CD14-positive monocyte (primary cell): ENCODE results near the gene FBN1. TPM values are rescaled to one million over a fixed set of nuclear protein-coding genes. Genes with fewer than 3 reads are reported as not detected.

Experiments used
- DNase-seq, 3 donors: peaks; one replicate each; pipeline ENCODE4 v3.0.0-alpha.2; 2011 to 2022
- H2AFZ ChIP-seq: 2 replicates; pipeline ENCODE4 v1.6.0; 2012; ENCODE audit warnings: mild to moderate bottlenecking, low read depth, low read length, inconsistent platforms; ENCODE audit not compliant: insufficient read depth, poor library complexity, severe bottlenecking
- H3K27ac ChIP-seq, 2 donors: 1 replicate in 1 of 2; 2 replicates in 1 of 2; pipeline ENCODE4 v1.5.1; 2012 to 2013; ENCODE audit warnings: low read length in 2 of 2, control low read depth in 1 of 2, inconsistent platforms in 1 of 2, low read depth in 1 of 2, mild to moderate bottlenecking in 1 of 2
- H3K27me3 ChIP-seq, 2 donors: one replicate each; pipeline versions ENCODE4 v1.6.0 to v1.6.1; 2011 to 2013; ENCODE audit warnings: low read length in 2 of 2; ENCODE audit not compliant: control insufficient read depth in 2 of 2, insufficient read depth in 2 of 2
- H3K36me3 ChIP-seq, 2 donors: replicated peaks in 1 of 2; 1 replicate in 1 of 2; 2 replicates in 1 of 2; pipeline versions ENCODE4 v1.5.1 to v1.6.1; 2012 to 2013; ENCODE audit warnings: low read length in 2 of 2, control low read depth in 1 of 2, inconsistent platforms in 1 of 2, mild to moderate bottlenecking in 1 of 2; ENCODE audit not compliant: insufficient read depth in 2 of 2, control insufficient read depth in 1 of 2
- H3K4me1 ChIP-seq, 2 donors: 1 replicate in 1 of 2; 2 replicates in 1 of 2; pipeline versions ENCODE4 v1.5.1 to v1.6.1; 2012 to 2013; ENCODE audit warnings: low read length in 2 of 2, control low read depth in 1 of 2, inconsistent platforms in 1 of 2, mild to moderate bottlenecking in 1 of 2, moderate library complexity in 1 of 2; ENCODE audit not compliant: insufficient read depth in 2 of 2, control insufficient read depth in 1 of 2
- H3K4me2 ChIP-seq: replicated peaks from 2 replicates; pipeline ENCODE3; 2012; ENCODE audit warnings: low read length, moderate library complexity, mild to moderate bottlenecking; ENCODE audit not compliant: poor library complexity, severe bottlenecking; ENCODE audit errors: extremely low read depth
- H3K4me3 ChIP-seq, 3 experiments: fragments of 200-600 bp in 1 of 3; sonication (generic) in 1 of 3; replicated peaks in 1 of 3; 1 replicate in 2 of 3; 2 replicates in 1 of 3; pipeline ENCODE4 v1.5.1; 2011 to 2013; ENCODE audit warnings: low read length in 3 of 3, mild to moderate bottlenecking in 3 of 3, control low read depth in 2 of 3, low read depth in 2 of 3, inconsistent platforms in 1 of 3, moderate library complexity in 1 of 3
- H3K79me2 ChIP-seq: 2 replicates; pipeline ENCODE4 v1.6.0; 2012; ENCODE audit warnings: mild to moderate bottlenecking, control low read depth, inconsistent platforms, low read length, moderate library complexity; ENCODE audit not compliant: insufficient read depth
- H3K9ac ChIP-seq: 2 replicates; pipeline ENCODE4 v1.6.0; 2017; ENCODE audit warnings: low read length, mild to moderate bottlenecking; ENCODE audit not compliant: insufficient read depth, poor library complexity, severe bottlenecking
- H3K9me3 ChIP-seq, 2 donors: replicated peaks in 1 of 2; 1 replicate in 1 of 2; 2 replicates in 1 of 2; pipeline versions ENCODE4 v1.5.1 to v1.6.1; 2012 to 2013; ENCODE audit warnings: low read length in 2 of 2, control low read depth in 1 of 2; ENCODE audit not compliant: control insufficient read depth in 1 of 2, insufficient read depth in 1 of 2
- H4K20me1 ChIP-seq: 2 replicates; pipeline ENCODE4 v1.6.0; 2012; ENCODE audit warnings: mild to moderate bottlenecking, low read length, control low read depth, moderate library complexity; ENCODE audit not compliant: insufficient read depth
- H3K27ac Mint-ChIP-seq, 7 donors: one replicate each; pipeline ENCODE4 v1.8.0; 2020; ENCODE audit warnings: mild to moderate bottlenecking in 7 of 7, mixed read lengths in 7 of 7, moderate library complexity in 6 of 7, inconsistent platforms in 2 of 7
- H3K27me3 Mint-ChIP-seq, 3 donors: one replicate each; pipeline ENCODE4 v1.8.0; 2021 to 2022; ENCODE audit warnings: low read depth in 3 of 3, mild to moderate bottlenecking in 3 of 3, mixed read lengths in 3 of 3, moderate library complexity in 3 of 3, inconsistent platforms in 1 of 3
- H3K36me3 Mint-ChIP-seq, 2 donors: one replicate each; pipeline ENCODE4 v1.8.0; 2020; ENCODE audit warnings: mixed read lengths in 2 of 2, inconsistent platforms in 1 of 2, mild to moderate bottlenecking in 1 of 2
- H3K4me1 Mint-ChIP-seq: one replicate; pipeline ENCODE4 v1.8.0; 2020; ENCODE audit warnings: mild to moderate bottlenecking, mixed read lengths
- H3K4me3 Mint-ChIP-seq, 2 donors: one replicate each; pipeline ENCODE4 v1.8.0; 2020; ENCODE audit warnings: mild to moderate bottlenecking in 2 of 2, mixed read lengths in 2 of 2, moderate library complexity in 1 of 2
- H3K9me3 Mint-ChIP-seq, 7 donors: one replicate each; pipeline ENCODE4 v1.8.0; 2020 to 2022; ENCODE audit warnings: mixed read lengths in 7 of 7, mild to moderate bottlenecking in 6 of 7, moderate library complexity in 6 of 7, inconsistent platforms in 2 of 7
- WGBS: methylation state at CpG from one replicate; pipeline ENCODE4 v1.1.5; 2013; ENCODE audit warnings: missing lambda C conversion rate; ENCODE audit not compliant: insufficient coverage; 5-methylcytosine and 5-hydroxymethylcytosine counted together
- intact Hi-C, 2 donors: fragments of 100-400 bp; cut with micrococcal nuclease; formaldehyde crosslinking; loops; one replicate each; pipeline versions ENCODE4 v1.15.0 to v1.15.1; 2023
- polyA plus RNA-seq, 3 donors: library from polyadenylated mRNA; depleted of rRNA in 1 of 3; unstranded in 2 of 3; stranded (reverse) in 1 of 3; fragments of 300-500 nt in 2 of 3; fragments of >200 nt in 1 of 3; fragmentation: Illumina TruSeq in 2 of 3; gene quantifications; 1 replicate in 2 of 3; 2 replicates in 1 of 3; pipeline ENCODE4 v1.2.3, GENCODE V29; 2012 to 2021
- TF ChIP-seq, protein P1 (sequence below): fragments of 200-600 bp; IDR thresholded peaks from one replicate; pipeline ENCODE4 v1.8.0; 2022; ENCODE audit warnings: antibody characterized with exemption, mild to moderate bottlenecking

The FBN1 gene
- polyA plus RNA-seq, 3 donors, result 0.29 TPM; not detected in 2

DNA sequence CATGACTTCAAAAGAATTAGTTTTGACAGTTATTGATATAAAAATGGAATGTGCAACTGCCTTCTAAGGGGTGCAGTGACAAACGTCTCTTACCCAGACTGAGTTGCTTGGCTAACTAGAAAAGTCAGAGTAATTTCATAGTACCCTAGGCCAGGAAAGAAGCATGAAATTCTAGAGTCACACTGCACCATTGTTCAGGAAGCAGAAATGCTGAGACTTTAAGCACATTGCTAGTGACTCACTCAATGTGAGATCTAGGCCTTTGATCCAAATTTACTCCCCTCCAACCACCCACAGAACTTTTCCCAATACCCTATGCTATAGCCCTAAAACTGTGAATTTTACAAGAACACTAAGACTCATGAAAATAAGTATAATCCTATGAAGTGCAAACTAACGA is 203.5 kb downstream of the FBN1 start:
- no peaks in the 10 kb centered on the region for H3K4me1 Mint-ChIP-seq
- DNase-seq, result no peak
- H3K4me3 Mint-ChIP-seq, result no peak overlapping the region
- H3K36me3 Mint-ChIP-seq, result no peaks in the 10 kb centered on the region
- Histone ChIP-seq H3K9me3 (no peaks in the 10 kb centered on the region), H3K36me3 (no peaks in the 10 kb centered on the region), H3K27ac (no peak overlapping the region), H2AFZ (no peak overlapping the region), H3K4me3 (no peak overlapping the region), H3K4me1 (no peaks in the 10 kb centered on the region), H3K79me2 (no peaks in the 10 kb centered on the region), H3K27me3 (no peaks in the 10 kb centered on the region), H3K9ac (no peak overlapping the region), H4K20me1 (no peaks in the 10 kb centered on the region), H3K4me2 (no peak overlapping the region)
- no peak overlapping the region for H3K27ac Mint-ChIP-seq
- peaks cover 0 to 2% (median 0%) of the 10 kb centered on the region in 3 donors for H3K27me3 Mint-ChIP-seq
- intact Hi-C loops, result no loop called here
- 88% methylated on average over 1 of the region's 2 CpGs for WGBS
- peaks cover 0 to 2% (median 0%) of the 10 kb centered on the region in 7 donors for H3K9me3 Mint-ChIP-seq
- TF ChIP-seq, protein P1, sequence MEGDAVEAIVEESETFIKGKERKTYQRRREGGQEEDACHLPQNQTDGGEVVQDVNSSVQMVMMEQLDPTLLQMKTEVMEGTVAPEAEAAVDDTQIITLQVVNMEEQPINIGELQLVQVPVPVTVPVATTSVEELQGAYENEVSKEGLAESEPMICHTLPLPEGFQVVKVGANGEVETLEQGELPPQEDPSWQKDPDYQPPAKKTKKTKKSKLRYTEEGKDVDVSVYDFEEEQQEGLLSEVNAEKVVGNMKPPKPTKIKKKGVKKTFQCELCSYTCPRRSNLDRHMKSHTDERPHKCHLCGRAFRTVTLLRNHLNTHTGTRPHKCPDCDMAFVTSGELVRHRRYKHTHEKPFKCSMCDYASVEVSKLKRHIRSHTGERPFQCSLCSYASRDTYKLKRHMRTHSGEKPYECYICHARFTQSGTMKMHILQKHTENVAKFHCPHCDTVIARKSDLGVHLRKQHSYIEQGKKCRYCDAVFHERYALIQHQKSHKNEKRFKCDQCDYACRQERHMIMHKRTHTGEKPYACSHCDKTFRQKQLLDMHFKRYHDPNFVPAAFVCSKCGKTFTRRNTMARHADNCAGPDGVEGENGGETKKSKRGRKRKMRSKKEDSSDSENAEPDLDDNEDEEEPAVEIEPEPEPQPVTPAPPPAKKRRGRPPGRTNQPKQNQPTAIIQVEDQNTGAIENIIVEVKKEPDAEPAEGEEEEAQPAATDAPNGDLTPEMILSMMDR, result no peak

DNA sequence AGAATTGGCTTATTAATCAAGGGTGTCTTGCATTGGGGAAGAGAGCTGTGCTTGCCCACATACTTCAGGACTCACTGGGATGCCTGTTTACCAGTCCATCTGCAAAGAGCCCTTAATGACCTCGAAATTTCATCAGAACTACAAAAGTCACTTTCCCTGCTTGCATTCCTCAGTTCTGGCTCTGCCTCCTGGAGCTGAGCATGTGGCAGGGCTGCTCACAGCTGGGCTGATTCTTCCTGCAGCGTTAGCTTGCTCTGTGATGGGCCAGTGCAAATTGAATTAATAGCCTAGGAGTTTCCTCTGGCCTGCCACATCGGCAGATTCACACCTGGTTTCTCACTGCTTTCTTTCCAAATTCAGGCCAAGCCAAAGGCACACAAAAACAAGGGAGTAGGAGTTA is 205.4 kb downstream of the FBN1 start:
- no peaks in the 10 kb centered on the region for H3K4me1 ChIP-seq
- no peaks in the 10 kb centered on the region for H4K20me1 ChIP-seq
- Mint-ChIP-seq H3K27ac (no peak overlapping the region), H3K27me3 (peaks cover 0 to 2% (median 0%) of the 10 kb centered on the region in 3 donors), H3K36me3 (no peaks in the 10 kb centered on the region), H3K4me3 (no peak overlapping the region), H3K9me3 (peaks cover 0 to 2% (median 0%) of the 10 kb centered on the region in 7 donors), H3K4me1 (no peaks in the 10 kb centered on the region)
- H3K79me2 ChIP-seq, result no peaks in the 10 kb centered on the region
- no peak overlapping the region for H2AFZ ChIP-seq
- no peak for DNase-seq
- no peak overlapping the region for H3K27ac ChIP-seq
- H3K4me3 ChIP-seq, result no peak overlapping the region
- H3K9ac ChIP-seq, result no peak overlapping the region
- H3K36me3 ChIP-seq, result no peaks in the 10 kb centered on the region
- no peak overlapping the region for H3K4me2 ChIP-seq
- intact Hi-C loops, result no loop called here
- no peaks in the 10 kb centered on the region for H3K27me3 ChIP-seq
- no peaks in the 10 kb centered on the region for H3K9me3 ChIP-seq
- TF ChIP-seq, protein P1, result no peak
- WGBS, result 86% methylated on average over 2 of the region's 3 CpGs
